HepG2 (cell line): ENCODE data around the gene TBX15. TPM values are rescaled to one million over a fixed set of nuclear protein-coding genes. Genes with fewer than 3 reads are reported as not detected.

Source experiments
- ARID2 ChIP-seq: sonication (generic); formaldehyde crosslinking; IDR thresholded peaks from 2 replicates; pipeline ENCODE4 v1.8.1; 2022; ENCODE audit warnings: mild to moderate bottlenecking, missing genetic modification reagents, borderline replicate concordance
- EHMT2 ChIP-seq: fragments of 200-600 bp; sonication (generic); IDR thresholded peaks from 2 replicates; pipeline ENCODE4 v1.7.0; 2017; ENCODE audit warnings: antibody characterized with exemption, low read depth, low read length, borderline replicate concordance
- EZH2 ChIP-seq: conservative IDR thresholded peaks from 2 replicates; pipeline ENCODE4 v1.6.1; 2012; ENCODE audit warnings: mild to moderate bottlenecking, low read depth, low read length, moderate library complexity
- HES4 ChIP-seq: sonication (generic); formaldehyde crosslinking; IDR thresholded peaks from 2 replicates; pipeline ENCODE4 v1.9.0; 2021; ENCODE audit warnings: mild to moderate bottlenecking, missing genetic modification reagents, borderline replicate concordance
- KLF6 ChIP-seq: IDR thresholded peaks from 2 replicates; pipeline ENCODE4 v1.8.0; 2016; ENCODE audit warnings: missing biosample characterization, missing genetic modification reagents
- NAIF1 ChIP-seq: sonication (generic); formaldehyde crosslinking; IDR thresholded peaks from 2 replicates; pipeline ENCODE4 v1.5.0; 2020; ENCODE audit warnings: mild to moderate bottlenecking, missing genetic modification reagents, borderline replicate concordance
- NKX3-1 ChIP-seq: sonication (generic); formaldehyde crosslinking; IDR thresholded peaks from 2 replicates; pipeline ENCODE4 v1.5.0; 2020; ENCODE audit warnings: missing genetic modification reagents
- RORA ChIP-seq: sonication (generic); formaldehyde crosslinking; IDR thresholded peaks from 2 replicates; pipeline ENCODE4 v1.5.0; 2020; ENCODE audit warnings: mild to moderate bottlenecking, missing genetic modification reagents, moderate library complexity
- SMAD9 ChIP-seq: sonication (generic); formaldehyde crosslinking; IDR thresholded peaks from 2 replicates; pipeline ENCODE4 v1.5.1; 2020; ENCODE audit warnings: mild to moderate bottlenecking, missing genetic modification reagents
- TGIF2 ChIP-seq: IDR thresholded peaks from 2 replicates; pipeline ENCODE4 v1.6.1; 2016; ENCODE audit warnings: control low read depth, missing compliant biosample characterization
- ZBTB42 ChIP-seq: sonication (generic); formaldehyde crosslinking; IDR thresholded peaks from 2 replicates; pipeline ENCODE4 v1.5.0; 2020; ENCODE audit warnings: mild to moderate bottlenecking, missing genetic modification reagents
- ZNF773 ChIP-seq: sonication (generic); formaldehyde crosslinking; IDR thresholded peaks from 2 replicates; pipeline ENCODE4 v1.4.0; 2020; ENCODE audit warnings: missing genetic modification reagents, borderline replicate concordance
- ZNF780A ChIP-seq: sonication (generic); formaldehyde crosslinking; IDR thresholded peaks from 2 replicates; pipeline ENCODE4 v1.8.0; 2022; ENCODE audit warnings: mild to moderate bottlenecking, missing genetic modification reagents, moderate library complexity
- ZSCAN20 ChIP-seq: sonication (generic); formaldehyde crosslinking; IDR thresholded peaks from 2 replicates; pipeline ENCODE4 v1.4.0; 2020; ENCODE audit warnings: missing genetic modification reagents, mild to moderate bottlenecking, borderline replicate concordance
- ZSCAN21 ChIP-seq: sonication (generic); formaldehyde crosslinking; IDR thresholded peaks from 2 replicates; pipeline ENCODE4 v1.8.0; 2022; ENCODE audit warnings: mild to moderate bottlenecking, missing genetic modification reagents, moderate library complexity, borderline replicate concordance
- polyA plus RNA-seq, 8 experiments: library from polyadenylated mRNA; depleted of rRNA in 3 of 8; stranded (reverse) in 7 of 8; unstranded in 1 of 8; fragments of >200 nt; fragmentation: Illumina TruSeq in 4 of 8; extraction: Trizol in 4 of 8; gene quantifications; 2 replicates each; pipeline versions ENCODE4 v1.2.1 to v1.2.3, GENCODE V29; 2011 to 2016; ENCODE audit warnings: low read depth in 4 of 8, missing spikeins in 1 of 8, mixed read lengths in 1 of 8; ENCODE audit not compliant: insufficient read depth in 1 of 8
- total RNA-seq, 5 experiments: library from RNA; depleted of rRNA; stranded (reverse); fragments of >200 nt; fragmentation: Illumina TruSeq; extraction: Trizol; gene quantifications; 2 replicates each; pipeline ENCODE4 v1.2.3, GENCODE V29; 2016; ENCODE audit warnings: low read depth in 1 of 5
- TF ChIP-seq, protein P1 (sequence below): sonication (generic); formaldehyde crosslinking; conservative IDR thresholded peaks from 2 replicates; pipeline ENCODE4 v1.8.0; 2022; ENCODE audit warnings: low read depth, missing genetic modification reagents
- TF ChIP-seq, protein P2 (sequence below): IDR thresholded peaks from 2 replicates; pipeline ENCODE4 v1.6.1; 2016; ENCODE audit warnings: missing compliant biosample characterization, missing genetic modification reagents, borderline replicate concordance
- TF ChIP-seq, protein P3 (sequence below): sonication (generic); formaldehyde crosslinking; IDR thresholded peaks from 2 replicates; pipeline ENCODE4 v1.5.1; 2020; ENCODE audit warnings: mild to moderate bottlenecking, missing genetic modification reagents
- TF ChIP-seq, protein P4 (sequence below): sonication (generic); formaldehyde crosslinking; IDR thresholded peaks from 2 replicates; pipeline ENCODE4 v1.5.1; 2020; ENCODE audit warnings: mild to moderate bottlenecking, missing genetic modification reagents, moderate library complexity
- TF ChIP-seq, protein P5 (sequence below): sonication (generic); formaldehyde crosslinking; IDR thresholded peaks from 2 replicates; pipeline ENCODE4 v1.4.0; 2020; ENCODE audit warnings: mild to moderate bottlenecking, low read depth, missing genetic modification reagents

Gene TBX15
- total and polyA plus RNA-seq, 2 of the 13 experiments (the other 11 are each of a cell fraction or from before 2014, with no cell fraction given): 0.42 to 1.9 TPM

DNA sequence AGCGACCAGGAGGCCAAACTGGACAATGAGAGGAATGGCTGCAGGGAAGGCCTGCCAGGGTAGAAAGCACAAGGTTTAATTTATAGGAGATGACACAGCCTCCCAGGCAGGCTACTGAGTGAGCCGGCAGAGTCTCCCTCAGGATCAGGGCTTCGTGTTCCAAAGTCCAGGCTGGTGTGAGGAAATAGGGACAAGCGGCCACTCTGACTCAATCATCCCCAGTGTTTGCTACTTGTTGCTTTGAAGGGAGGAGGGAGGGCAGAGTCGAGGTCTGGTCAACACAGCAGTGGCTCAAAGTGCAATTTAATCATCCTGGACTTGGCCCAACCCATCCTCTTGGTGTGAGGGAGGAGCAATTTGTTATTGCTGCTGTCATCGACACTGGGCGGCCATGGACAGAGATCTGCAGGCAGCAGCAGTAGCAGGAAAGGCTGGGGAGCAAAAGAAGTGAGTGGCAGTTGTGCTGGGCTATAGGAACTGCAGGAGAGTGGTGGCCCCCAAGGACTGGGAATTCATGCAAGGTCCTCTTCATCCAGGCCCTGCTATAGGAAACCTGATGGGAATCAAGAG, 27.5 kb downstream of the TBX15 start (continued):
- no peak for TF ChIP-seq ZSCAN20 (CRISPR knock-in tag)
- no peak for TF ChIP-seq SMAD9 (CRISPR knock-in tag)
- TF ChIP-seq ZBTB42 (CRISPR knock-in tag): no peak
- TF ChIP-seq ZNF780A (CRISPR knock-in tag): peak; percentile 88; the same call in 1 of the 2 replicates
- no peak for TF ChIP-seq HES4 (CRISPR knock-in tag)
- TF ChIP-seq NKX3-1 (CRISPR knock-in tag): no peak
- no peak for TF ChIP-seq RORA (CRISPR knock-in tag)
- TF ChIP-seq, protein P1, sequence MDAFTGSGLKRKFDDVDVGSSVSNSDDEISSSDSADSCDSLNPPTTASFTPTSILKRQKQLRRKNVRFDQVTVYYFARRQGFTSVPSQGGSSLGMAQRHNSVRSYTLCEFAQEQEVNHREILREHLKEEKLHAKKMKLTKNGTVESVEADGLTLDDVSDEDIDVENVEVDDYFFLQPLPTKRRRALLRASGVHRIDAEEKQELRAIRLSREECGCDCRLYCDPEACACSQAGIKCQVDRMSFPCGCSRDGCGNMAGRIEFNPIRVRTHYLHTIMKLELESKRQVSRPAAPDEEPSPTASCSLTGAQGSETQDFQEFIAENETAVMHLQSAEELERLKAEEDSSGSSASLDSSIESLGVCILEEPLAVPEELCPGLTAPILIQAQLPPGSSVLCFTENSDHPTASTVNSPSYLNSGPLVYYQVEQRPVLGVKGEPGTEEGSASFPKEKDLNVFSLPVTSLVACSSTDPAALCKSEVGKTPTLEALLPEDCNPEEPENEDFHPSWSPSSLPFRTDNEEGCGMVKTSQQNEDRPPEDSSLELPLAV (CRISPR knock-in tag): no peak
- peak; percentile 73; the same call in 1 of the 2 replicates for TF ChIP-seq KLF6
- no peak for TF ChIP-seq ZNF773 (CRISPR knock-in tag)
- no peak for TF ChIP-seq ARID2
- no peak; the same call in 1 of the 2 replicates for TF ChIP-seq NAIF1 (CRISPR knock-in tag)
- TF ChIP-seq TGIF2 (CRISPR knock-in tag): peak; percentile 66; the same call in 1 of the 2 replicates
- TF ChIP-seq, protein P2, sequence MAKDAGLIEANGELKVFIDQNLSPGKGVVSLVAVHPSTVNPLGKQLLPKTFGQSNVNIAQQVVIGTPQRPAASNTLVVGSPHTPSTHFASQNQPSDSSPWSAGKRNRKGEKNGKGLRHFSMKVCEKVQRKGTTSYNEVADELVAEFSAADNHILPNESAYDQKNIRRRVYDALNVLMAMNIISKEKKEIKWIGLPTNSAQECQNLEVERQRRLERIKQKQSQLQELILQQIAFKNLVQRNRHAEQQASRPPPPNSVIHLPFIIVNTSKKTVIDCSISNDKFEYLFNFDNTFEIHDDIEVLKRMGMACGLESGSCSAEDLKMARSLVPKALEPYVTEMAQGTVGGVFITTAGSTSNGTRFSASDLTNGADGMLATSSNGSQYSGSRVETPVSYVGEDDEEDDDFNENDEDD (CRISPR knock-in tag): peak; percentile 49; the same call in 1 of the 2 replicates
- TF ChIP-seq, protein P3, sequence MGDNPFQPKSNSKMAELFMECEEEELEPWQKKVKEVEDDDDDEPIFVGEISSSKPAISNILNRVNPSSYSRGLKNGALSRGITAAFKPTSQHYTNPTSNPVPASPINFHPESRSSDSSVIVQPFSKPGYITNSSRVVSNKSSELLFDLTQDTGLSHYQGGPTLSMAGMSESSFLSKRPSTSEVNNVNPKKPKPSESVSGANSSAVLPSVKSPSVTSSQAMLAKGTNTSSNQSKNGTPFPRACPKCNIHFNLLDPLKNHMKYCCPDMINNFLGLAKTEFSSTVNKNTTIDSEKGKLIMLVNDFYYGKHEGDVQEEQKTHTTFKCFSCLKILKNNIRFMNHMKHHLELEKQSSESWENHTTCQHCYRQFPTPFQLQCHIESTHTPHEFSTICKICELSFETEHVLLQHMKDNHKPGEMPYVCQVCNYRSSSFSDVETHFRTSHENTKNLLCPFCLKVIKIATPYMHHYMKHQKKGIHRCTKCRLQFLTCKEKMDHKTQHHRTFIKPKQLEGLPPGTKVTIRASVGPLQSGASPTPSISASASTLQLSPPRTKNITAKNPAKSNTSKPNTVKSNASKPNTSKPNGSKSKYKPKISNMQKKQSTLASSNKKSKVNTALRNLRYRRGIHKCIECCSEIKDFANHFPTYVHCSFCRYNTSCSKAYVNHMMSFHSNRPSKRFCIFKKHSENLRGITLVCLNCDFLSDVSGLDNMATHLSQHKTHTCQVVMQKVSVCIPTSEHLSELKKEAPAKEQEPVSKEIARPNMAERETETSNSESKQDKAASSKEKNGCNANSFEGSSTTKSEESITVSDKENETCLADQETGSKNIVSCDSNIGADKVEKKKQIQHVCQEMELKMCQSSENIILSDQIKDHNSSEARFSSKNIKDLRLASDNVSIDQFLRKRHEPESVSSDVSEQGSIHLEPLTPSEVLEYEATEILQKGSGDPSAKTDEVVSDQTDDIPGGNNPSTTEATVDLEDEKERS (CRISPR knock-in tag): peak; percentile 95
- TF ChIP-seq EHMT2: peak; percentile 77
- TF ChIP-seq ZSCAN21 (CRISPR knock-in tag): peak; percentile 83; the same call in 1 of the 2 replicates
- TF ChIP-seq, protein P4, sequence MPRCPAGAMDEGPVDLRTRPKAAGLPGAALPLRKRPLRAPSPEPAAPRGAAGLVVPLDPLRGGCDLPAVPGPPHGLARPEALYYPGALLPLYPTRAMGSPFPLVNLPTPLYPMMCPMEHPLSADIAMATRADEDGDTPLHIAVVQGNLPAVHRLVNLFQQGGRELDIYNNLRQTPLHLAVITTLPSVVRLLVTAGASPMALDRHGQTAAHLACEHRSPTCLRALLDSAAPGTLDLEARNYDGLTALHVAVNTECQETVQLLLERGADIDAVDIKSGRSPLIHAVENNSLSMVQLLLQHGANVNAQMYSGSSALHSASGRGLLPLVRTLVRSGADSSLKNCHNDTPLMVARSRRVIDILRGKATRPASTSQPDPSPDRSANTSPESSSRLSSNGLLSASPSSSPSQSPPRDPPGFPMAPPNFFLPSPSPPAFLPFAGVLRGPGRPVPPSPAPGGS (CRISPR knock-in tag): 0 out of 2 replicates have a peak, but pooled peaks have one; percentile 59
- no peak for TF ChIP-seq EZH2
- TF ChIP-seq, protein P5, sequence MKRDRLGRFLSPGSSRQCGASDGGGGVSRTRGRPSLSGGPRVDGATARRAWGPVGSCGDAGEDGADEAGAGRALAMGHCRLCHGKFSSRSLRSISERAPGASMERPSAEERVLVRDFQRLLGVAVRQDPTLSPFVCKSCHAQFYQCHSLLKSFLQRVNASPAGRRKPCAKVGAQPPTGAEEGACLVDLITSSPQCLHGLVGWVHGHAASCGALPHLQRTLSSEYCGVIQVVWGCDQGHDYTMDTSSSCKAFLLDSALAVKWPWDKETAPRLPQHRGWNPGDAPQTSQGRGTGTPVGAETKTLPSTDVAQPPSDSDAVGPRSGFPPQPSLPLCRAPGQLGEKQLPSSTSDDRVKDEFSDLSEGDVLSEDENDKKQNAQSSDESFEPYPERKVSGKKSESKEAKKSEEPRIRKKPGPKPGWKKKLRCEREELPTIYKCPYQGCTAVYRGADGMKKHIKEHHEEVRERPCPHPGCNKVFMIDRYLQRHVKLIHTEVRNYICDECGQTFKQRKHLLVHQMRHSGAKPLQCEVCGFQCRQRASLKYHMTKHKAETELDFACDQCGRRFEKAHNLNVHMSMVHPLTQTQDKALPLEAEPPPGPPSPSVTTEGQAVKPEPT (CRISPR knock-in tag): peak; percentile 83; the same call in 1 of the 2 replicates
